GM12892 (cell line): ENCODE measurements around the gene AKAP12.

ENCODE experiments used
- POLR2A ChIP-seq: IDR thresholded peaks from 2 replicates; pipeline ENCODE4 v1.6.1; 2011; ENCODE audit warnings: low read depth, low read length, control low read depth
- POLR2AphosphoS5 ChIP-seq: IDR thresholded peaks from 2 replicates; pipeline ENCODE4 v1.6.1; 2011; ENCODE audit warnings: low read depth, low read length, control low read depth
- TAF1 ChIP-seq: IDR thresholded peaks from 2 replicates; pipeline ENCODE4 v1.6.1; 2011; ENCODE audit warnings: low read depth, mild to moderate bottlenecking, control low read depth, low read length, borderline replicate concordance

GRCh38 chr6:151375833-151376232, 136.1 kb downstream of the AKAP12 start:
- TF ChIP-seq TAF1 (no peak), POLR2A (no peak), POLR2AphosphoS5 (no peak)
